ENCODE data around the gene DRD2. TPM values are rescaled to one million over a fixed set of nuclear protein-coding genes. Genes with fewer than 3 reads are reported as not detected.

DRD2 gene
- total RNA-seq, 4 donors from 2014 or later, result 0.13 to 0.17 TPM; not detected in 2

GRCh38 chr11:113369411-113369810 is 105.8 kb downstream of the DRD2 start:
- no peaks in the 10 kb centered on the region for H3K9me3 ChIP-seq
- H3K36me3 ChIP-seq, result peaks cover 15 to 55% (median 41%) of the 10 kb centered on the region in 4 donors
- intact Hi-C loops (cut with DNase I), result no loop called here
- no peaks in the 10 kb centered on the region for H3K4me1 ChIP-seq
- H3K27ac ChIP-seq (replicated peaks in 1 of 4), result no peak overlapping the region
- TF ChIP-seq CTCF (IDR thresholded peaks at IDR 0.05) (no peak), POLR2AphosphoS5 (IDR thresholded peaks at IDR 0.05) (no peak), EP300 (IDR thresholded peaks at IDR 0.05) (no peak), POLR2A (IDR thresholded peaks at IDR 0.05; ENCODE audit: low read depth) (no peak)
- 100% methylated on average over 1 of the region's 3 CpGs for WGBS
- H3K4me3 ChIP-seq, result no peak overlapping the region
- DNase-seq (ENCODE audit: extremely low spot score), result no peak
- H3K27me3 ChIP-seq, result no peaks in the 10 kb centered on the region

- TF ChIP-seq CTCF (IDR thresholded peaks at IDR 0.05) (no peak), POLR2AphosphoS5 (IDR thresholded peaks at IDR 0.05) (no peak)
- Histone ChIP-seq H3K27me3 (no peaks in the 10 kb centered on the region), H3K36me3 (peaks cover 29 to 91% (median 71%) of the 10 kb centered on the region in 4 donors), H3K4me3 (no peak overlapping the region), H3K27ac (replicated peaks in 1 of 4) (no peak overlapping the region), H3K4me1 (no peaks in the 10 kb centered on the region), H3K9me3 (no peaks in the 10 kb centered on the region)
- no peak for DNase-seq (ENCODE audit: extremely low spot score)
- WGBS, result 81% methylated on average over 5 of the region's 5 CpGs
- intact Hi-C loops (cut with DNase I), result no loop called here
These were observed 109.3 kb downstream of the DRD2 start for GRCh38 chr11:113365895-113366294.

GRCh38 chr11:113363996-113364641 is 111.1 kb downstream of the DRD2 start:
- Histone ChIP-seq H3K27me3 (no peaks in the 10 kb centered on the region), H3K9me3 (no peaks in the 10 kb centered on the region), H3K27ac (replicated peaks in 1 of 4) (no peak overlapping the region), H3K4me3 (no peak overlapping the region), H3K36me3 (peaks cover 33 to 99% (median 86%) of the 10 kb centered on the region in 4 donors), H3K4me1 (no peaks in the 10 kb centered on the region)
- TF ChIP-seq EP300 (IDR thresholded peaks at IDR 0.05), result no peak
- TF ChIP-seq CTCF (IDR thresholded peaks at IDR 0.05), result no peak
- TF ChIP-seq POLR2A (IDR thresholded peaks at IDR 0.05; ENCODE audit: low read depth), result no peak
- no peak for TF ChIP-seq POLR2AphosphoS5 (IDR thresholded peaks at IDR 0.05)
- intact Hi-C loops (cut with DNase I), result no loop called here
- 89% methylated on average over 7 of the region's 7 CpGs for WGBS
- DNase-seq (ENCODE audit: extremely low spot score), result no peak

- Histone ChIP-seq H3K9me3 (no peaks in the 10 kb centered on the region), H3K4me1 (no peaks in the 10 kb centered on the region), H3K27ac (replicated peaks in 1 of 4) (no peak overlapping the region), H3K36me3 (peaks cover 33 to 99% (median 89%) of the 10 kb centered on the region in 4 donors), H3K4me3 (no peak overlapping the region), H3K27me3 (no peaks in the 10 kb centered on the region)
- 85% methylated on average over 5 of the region's 5 CpGs for WGBS
- no peak for DNase-seq (ENCODE audit: extremely low spot score)
- intact Hi-C loops (cut with DNase I), result no loop called here
- TF ChIP-seq CTCF (IDR thresholded peaks at IDR 0.05) (no peak), POLR2AphosphoS5 (IDR thresholded peaks at IDR 0.05) (no peak), EP300 (IDR thresholded peaks at IDR 0.05) (no peak), POLR2A (IDR thresholded peaks at IDR 0.05; ENCODE audit: low read depth) (no peak)
These were observed 111.8 kb downstream of the DRD2 start for GRCh38 chr11:113363406-113363805.

Small RNA genes lying within 50 kb of the gene (small RNA-seq; reads per million reads assigned to genes)
- 0 reads per million in 3 donors for gene MIR4301

Other genes starting within 250 kb of the DRD2 start
- gene TTC12, start 160.8 kb downstream of the DRD2 start, total RNA-seq, result 10 to 100 TPM; 10.4 to 16.2 (median 13.3) TPM
- under 1 TPM in 3 of 4 donors, not detected in 1; 0.17 to 0.83 (median 0.29) TPM for gene ANKK1, start 87.6 kb downstream of the DRD2 start, total RNA-seq
- gene TMPRSS5, start 230.9 kb upstream of the DRD2 start, total RNA-seq, result under 1 TPM; 0.26 to 0.83 (median 0.37) TPM

All from esophagus muscularis mucosa (tissue), 4 donors.